GM12801 (cell line): ENCODE measurements around the gene ARSG.

Source experiments
- CTCF ChIP-seq: IDR thresholded peaks from one replicate; pipeline ENCODE4 v1.5.1; 2011; ENCODE audit warnings: control low read depth; ENCODE audit not compliant: insufficient read length; ENCODE audit errors: extremely low read depth

The ARSG gene

GRCh38 chr17:68294617-68295016 is 3.3 kb downstream of the ARSG start:
- TF ChIP-seq CTCF: no peak

GRCh38 chr17:68295086-68295485 is 3.8 kb downstream of the ARSG start:
- TF ChIP-seq CTCF: no peak

- TF ChIP-seq CTCF: no peak
Measured at GRCh38 chr17:68296217-68297191, 5.2 kb downstream of the ARSG start.

- no peak for TF ChIP-seq CTCF
Measured at GRCh38 chr17:68297195-68297594, 5.9 kb downstream of the ARSG start.

GRCh38 chr17:68298601-68299000 is 7.3 kb downstream of the ARSG start:
- TF ChIP-seq CTCF: no peak

- no peak for TF ChIP-seq CTCF
Measured at GRCh38 chr17:68299817-68300216, 8.5 kb downstream of the ARSG start.

- no peak for TF ChIP-seq CTCF
Measured at GRCh38 chr17:68301438-68301959, 10.2 kb downstream of the ARSG start.
